ENCODE measurements around the gene RCN1. TPM values are rescaled to one million over a fixed set of nuclear protein-coding genes. Genes with fewer than 3 reads are reported as not detected.
"Not testable (repeated sequence)": the region's sequence is repeated elsewhere in the genome, so short reads cannot be mapped to it uniquely, and the experiment has no call there.

The RCN1 gene
- total RNA-seq, 4 donors from 2014 or later: 14.7 to 27.0 (median 18.1) TPM

DNA sequence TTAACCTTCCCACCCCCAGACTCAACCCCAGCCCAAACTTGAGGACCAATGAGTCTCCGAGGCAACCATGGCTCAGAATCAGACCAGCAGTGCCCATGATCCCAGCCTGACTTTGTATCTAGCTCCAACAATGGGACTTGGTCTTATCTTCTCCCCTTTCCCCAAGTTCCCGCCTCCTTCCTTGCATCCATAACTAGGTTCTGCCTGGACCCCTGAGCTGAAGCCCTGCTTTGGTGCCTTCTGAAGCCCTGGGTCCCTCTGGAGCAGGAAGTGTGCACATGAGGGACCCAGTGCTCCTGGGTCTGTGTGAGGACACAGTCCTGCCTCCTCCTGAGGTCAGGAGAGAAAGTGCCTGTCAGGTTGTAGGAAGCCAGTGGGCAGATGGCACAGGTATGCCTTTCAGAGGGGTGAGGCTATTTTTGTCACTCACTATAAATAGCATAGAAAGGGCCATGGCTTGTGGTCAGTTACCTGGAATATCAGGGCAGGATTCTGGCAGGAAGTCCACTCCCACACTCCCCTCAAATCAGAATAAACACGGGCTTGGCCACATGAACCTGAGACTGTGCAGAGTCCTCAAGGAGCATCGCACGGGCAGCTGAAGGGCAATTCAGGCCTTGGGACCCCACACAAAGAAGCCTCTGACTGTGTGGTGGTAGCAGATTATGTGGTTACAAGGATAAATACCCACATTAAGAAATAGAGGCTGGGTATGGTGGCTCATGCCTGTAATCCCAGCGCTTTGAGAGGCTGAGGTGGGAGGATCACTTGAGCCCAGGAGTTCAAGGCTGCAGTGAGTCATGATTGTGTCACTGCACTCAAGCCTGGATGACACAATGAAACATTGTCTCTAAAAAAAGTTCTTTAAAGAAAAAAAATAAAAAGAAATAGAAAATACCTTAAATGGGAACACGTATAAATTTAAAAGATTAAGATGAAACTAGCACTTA lies 27.4 kb downstream of the RCN1 start:
- Histone ChIP-seq H3K36me3 (no peaks in the 10 kb centered on the region), H3K9me3 (no peaks in the 10 kb centered on the region), H3K27ac (no peak overlapping the region), H3K4me1 (peaks cover 0 to 3% of the 10 kb centered on the region in 2 donors), H3K4me3 (no peak overlapping the region), H3K27me3 (no peaks in the 10 kb centered on the region)
- TF ChIP-seq CTCF (IDR thresholded peaks at IDR 0.05 in 4 of 5, conservative IDR thresholded peaks at IDR 0.05 in 1 of 5): no peak
- no peak for TF ChIP-seq POLR2A (IDR thresholded peaks at IDR 0.05)
- intact Hi-C loops (cut with DNase I; ENCODE audit: low total_unique reads) (no loop called here), in situ Hi-C loops (cut with MboI; ENCODE audit: low sequenced_read_pairs in 4 of 4) (no loop called here)
- DNase-seq (no peak), ATAC-seq (no peak)

- H3K4me1 ChIP-seq; H3K36me3 ChIP-seq; in situ Hi-C loops (cut with MboI; ENCODE audit: low sequenced_read_pairs in 4 of 4); H3K4me3 ChIP-seq; H3K9me3 ChIP-seq; DNase-seq; H3K27ac ChIP-seq; H3K27me3 ChIP-seq; intact Hi-C loops (cut with DNase I; ENCODE audit: low total_unique reads); ATAC-seq: not testable (repeated sequence)
Measured at GRCh38 chr11:32119139-32119538, 28.3 kb downstream of the RCN1 start.

DNA sequence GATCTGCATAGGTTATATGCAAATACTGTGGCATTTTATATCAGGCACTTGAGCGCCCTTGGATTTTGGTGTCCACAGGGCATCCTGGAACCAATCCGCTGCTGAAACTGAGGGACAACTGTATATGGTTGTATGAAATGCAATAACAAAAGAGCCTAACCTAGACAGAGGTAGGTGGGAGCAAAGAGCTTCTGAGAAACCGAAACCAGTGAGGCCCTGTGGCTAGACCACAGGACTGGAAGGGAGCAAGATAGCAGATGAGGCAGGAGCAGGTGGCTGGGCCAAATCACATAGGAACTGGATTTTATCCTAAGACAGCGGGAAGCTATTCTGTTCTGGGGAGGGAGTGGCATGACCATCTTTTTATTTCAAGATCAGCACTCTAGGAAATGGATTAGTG lies 30.1 kb downstream of the RCN1 start:
- intact Hi-C loops (cut with DNase I; ENCODE audit: low total_unique reads): no loop called here
- ATAC-seq: no peak

DNA sequence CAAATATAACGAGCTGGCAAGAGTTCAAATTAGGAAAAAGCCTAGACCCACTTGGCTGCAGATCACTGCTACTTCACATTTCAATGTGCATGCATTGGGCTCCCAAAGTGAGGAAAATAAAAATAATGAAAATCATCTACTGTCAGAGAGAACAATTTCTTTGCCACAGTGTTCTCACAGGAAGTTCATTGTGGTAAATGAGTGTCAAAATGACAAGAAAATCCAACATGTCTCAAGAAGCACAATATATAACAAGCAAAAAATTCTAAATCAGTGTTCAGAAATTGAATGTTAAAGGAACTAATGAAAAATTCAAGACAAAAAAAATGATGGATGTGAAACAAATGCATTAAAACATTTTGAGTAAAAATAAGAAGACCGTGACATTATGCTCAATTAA lies 31.3 kb downstream of the RCN1 start:
- no peak for TF ChIP-seq CTCF (IDR thresholded peaks at IDR 0.05 in 4 of 5, conservative IDR thresholded peaks at IDR 0.05 in 1 of 5)
- TF ChIP-seq POLR2A (IDR thresholded peaks at IDR 0.05): no peak
- Histone ChIP-seq H3K9me3 (no peaks in the 10 kb centered on the region), H3K27ac (no peak overlapping the region), H3K4me1 (no peaks in the 10 kb centered on the region), H3K27me3 (no peaks in the 10 kb centered on the region), H3K36me3 (no peaks in the 10 kb centered on the region), H3K4me3 (no peak overlapping the region)
- no peak for ATAC-seq
- intact Hi-C loops (cut with DNase I; ENCODE audit: low total_unique reads) (no loop called here), in situ Hi-C loops (cut with MboI; ENCODE audit: low sequenced_read_pairs in 4 of 4) (no loop called here)
- DNase-seq: no peak

More for the DNA sequence above, 30.1 kb downstream of the RCN1 start:
- in situ Hi-C loops (cut with MboI; ENCODE audit: low sequenced_read_pairs in 4 of 4): no loop called here
- TF ChIP-seq CTCF (IDR thresholded peaks at IDR 0.05 in 4 of 5, conservative IDR thresholded peaks at IDR 0.05 in 1 of 5): no peak
- no peak for TF ChIP-seq POLR2A (IDR thresholded peaks at IDR 0.05)
- H3K9me3 ChIP-seq: no peaks in the 10 kb centered on the region
- no peak for DNase-seq
- no peak overlapping the region for H3K27ac ChIP-seq
- H3K4me1 ChIP-seq: no peaks in the 10 kb centered on the region
- H3K36me3 ChIP-seq: no peaks in the 10 kb centered on the region
- H3K4me3 ChIP-seq: no peak overlapping the region
- no peaks in the 10 kb centered on the region for H3K27me3 ChIP-seq

GRCh38 chr11:32131321-32131720 lies 40.4 kb downstream of the RCN1 start:
- Histone ChIP-seq H3K36me3 (no peaks in the 10 kb centered on the region), H3K27me3 (no peaks in the 10 kb centered on the region), H3K27ac (no peak overlapping the region), H3K4me1 (no peaks in the 10 kb centered on the region), H3K9me3 (no peaks in the 10 kb centered on the region), H3K4me3 (no peak overlapping the region)
- ATAC-seq: no peak
- TF ChIP-seq CTCF (IDR thresholded peaks at IDR 0.05 in 4 of 5, conservative IDR thresholded peaks at IDR 0.05 in 1 of 5): no peak
- no peak for TF ChIP-seq POLR2A (IDR thresholded peaks at IDR 0.05)
- intact Hi-C loops (cut with DNase I; ENCODE audit: low total_unique reads): no loop called here
- DNase-seq: no peak
- in situ Hi-C loops (cut with MboI; ENCODE audit: low sequenced_read_pairs in 4 of 4): no loop called here
